ENCODE measurements around the gene TRRAP.

Gene TRRAP

DNA sequence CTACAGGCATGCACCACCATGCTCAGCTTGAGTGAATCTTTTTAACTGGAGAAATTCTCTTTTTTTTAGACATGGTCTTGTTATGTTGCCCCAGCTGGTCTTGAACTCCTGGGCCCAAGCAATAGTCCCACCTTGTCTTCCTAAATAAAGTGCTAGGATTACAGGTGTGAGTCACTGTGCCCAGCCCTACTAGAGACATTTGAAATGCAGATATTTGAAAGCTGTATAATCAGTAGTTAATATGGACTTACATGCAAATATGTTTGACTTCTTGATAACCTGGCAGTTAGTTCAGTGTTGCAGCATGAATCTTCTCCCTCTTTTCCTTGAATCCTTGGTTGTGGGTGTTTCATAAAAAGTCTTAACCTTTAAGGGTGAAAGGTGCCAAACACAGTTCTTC, 8.7 kb downstream of the TRRAP start:
- no peak for DNase-seq (ENCODE audit: insufficient read length, low spot score)
- no peak for FAIRE-seq

DNA sequence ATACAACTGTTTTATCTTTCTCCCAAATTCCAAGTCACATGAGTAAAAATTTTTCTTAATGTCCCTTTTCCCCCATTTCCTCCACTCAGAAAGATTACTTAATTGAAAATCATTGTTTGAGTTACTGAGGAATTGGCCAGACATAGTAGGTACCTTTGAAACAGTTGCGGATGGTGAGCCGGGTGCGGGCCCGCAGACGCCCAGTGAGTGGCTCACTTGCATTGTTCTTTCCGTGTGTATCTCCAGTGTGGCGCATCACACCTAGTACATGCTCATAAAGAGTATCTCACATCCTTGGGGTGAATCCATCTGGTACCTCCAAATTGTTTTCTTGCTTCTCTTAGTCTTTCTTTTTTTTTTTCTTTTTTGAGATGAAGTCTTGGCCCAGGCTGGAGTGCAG, 14.3 kb downstream of the TRRAP start:
- FAIRE-seq, result no peak
- DNase-seq (ENCODE audit: insufficient read length, low spot score), result no peak

DNA sequence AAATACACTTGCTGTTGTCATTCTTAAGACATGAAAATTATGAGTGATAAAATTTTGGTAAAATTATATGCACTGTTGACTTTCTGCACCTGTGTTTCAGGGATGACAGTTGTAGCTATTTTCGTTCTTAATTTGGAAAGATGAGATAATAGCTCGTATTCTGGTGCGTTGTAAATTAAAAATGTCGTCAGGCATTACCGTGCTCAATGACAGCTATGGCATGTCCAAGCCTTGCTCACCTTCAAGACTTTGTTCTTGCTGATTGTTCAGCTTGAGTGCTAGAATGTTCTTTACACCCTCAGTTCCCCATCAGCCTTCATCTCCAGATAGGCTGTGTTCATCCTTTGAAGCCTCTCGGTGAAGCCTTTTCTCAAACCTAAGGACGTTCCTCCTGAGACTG, 21.5 kb downstream of the TRRAP start:
- FAIRE-seq (no peak), DNase-seq (ENCODE audit: insufficient read length, low spot score) (no peak)

DNA sequence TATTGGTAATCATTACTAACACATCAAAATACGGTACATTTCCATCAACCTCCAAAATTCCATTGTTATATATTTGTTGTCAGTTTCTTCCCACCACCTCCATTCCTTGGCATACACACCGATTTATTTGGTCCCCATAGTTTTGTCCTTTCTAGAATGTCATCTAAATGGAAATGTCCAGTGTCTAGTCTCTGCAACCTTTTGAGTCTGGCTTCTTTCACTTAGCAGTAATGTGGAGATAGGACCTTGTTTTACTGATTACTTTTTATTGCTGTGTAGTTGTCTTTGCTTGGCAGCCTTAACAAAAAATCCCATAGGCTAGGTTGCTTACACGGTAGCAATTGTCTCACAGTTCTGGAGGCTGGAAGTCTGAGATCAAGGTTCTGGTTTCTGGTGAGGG, 22.5 kb downstream of the TRRAP start:
- DNase-seq (ENCODE audit: insufficient read length, low spot score) (no peak), FAIRE-seq (no peak)

DNA sequence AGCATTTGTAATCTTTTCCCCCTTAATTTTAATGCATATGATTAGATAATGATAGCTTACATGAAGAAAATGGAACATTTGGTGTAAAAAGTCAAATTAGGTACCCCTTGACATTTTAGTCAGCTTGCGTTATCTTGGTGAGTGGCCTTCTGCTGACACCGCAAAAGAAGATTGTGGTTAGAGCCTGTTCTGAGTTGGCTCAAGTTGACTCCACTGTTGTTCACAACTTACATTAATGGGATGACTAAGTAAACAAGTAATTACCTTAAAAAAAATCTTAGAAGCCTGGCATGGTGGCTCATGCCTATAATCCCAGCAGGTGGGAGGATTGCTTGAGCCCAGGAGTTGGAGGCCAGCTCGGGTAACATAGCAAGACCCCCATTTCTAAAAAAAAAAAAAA, 24.2 kb downstream of the TRRAP start:
- DNase-seq (ENCODE audit: insufficient read length, low spot score) (no peak), FAIRE-seq (no peak)

DNA sequence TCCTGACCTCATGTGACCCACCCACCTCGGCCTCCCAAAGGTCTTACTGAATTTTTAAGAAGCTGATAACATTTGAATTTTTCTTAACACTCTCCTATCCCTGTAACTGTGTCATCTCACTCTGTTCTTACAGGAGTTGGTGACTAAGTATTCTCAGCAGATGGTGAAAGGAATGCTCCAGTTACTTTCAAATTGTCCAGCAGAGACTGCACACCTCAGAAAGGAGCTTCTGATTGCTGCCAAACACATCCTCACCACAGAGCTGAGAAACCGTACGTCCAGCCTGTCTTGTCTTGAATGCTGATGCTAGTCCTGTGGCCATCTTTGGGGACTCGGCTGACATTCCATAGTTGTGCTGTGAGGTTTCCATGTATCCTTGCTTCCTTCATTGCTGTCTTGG, 24.9 kb downstream of the TRRAP start:
- DNase-seq (ENCODE audit: insufficient read length, low spot score), result no peak
- no peak for FAIRE-seq

DNA sequence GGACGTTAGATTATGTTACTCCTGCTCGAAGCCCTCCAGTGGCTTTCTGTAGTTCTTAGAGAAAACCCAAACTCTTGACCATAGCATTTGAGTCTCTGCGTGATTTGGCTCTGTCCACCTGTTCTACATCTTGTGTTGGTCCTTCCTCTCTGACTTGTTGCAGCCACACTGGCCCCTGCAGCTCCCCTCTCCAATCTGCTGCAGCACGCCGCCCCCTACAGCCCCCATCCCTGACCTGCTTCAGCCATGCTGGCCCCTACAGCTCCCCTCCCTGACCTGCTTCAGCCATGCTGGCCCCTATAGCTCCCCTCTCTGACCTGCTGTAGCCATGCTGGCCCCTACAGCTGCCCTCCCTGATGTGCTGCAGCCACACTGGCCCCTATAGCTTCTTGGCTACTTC, 29.2 kb downstream of the TRRAP start:
- DNase-seq (ENCODE audit: insufficient read length, low spot score), result no peak

DNA sequence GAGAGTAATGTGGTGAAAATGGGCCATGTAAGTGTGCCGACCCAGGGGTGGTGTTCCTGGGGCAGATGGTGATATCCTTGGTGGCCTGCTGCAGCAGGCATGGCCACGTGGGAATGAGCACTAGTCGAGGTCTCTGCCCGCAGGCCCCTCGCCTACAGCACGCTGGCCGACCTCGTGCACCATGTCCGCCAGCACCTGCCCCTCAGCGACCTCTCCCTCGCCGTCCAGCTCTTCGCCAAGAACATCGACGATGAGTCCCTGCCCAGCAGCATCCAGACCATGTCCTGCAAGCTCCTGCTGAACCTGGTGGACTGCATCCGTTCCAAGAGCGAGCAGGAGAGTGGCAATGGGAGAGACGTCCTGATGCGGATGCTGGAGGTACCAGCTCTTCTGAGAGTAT, 30.3 kb downstream of the TRRAP start:
- DNase-seq (ENCODE audit: insufficient read length, low spot score) (no peak), FAIRE-seq (no peak)

More for the DNA sequence above, 29.2 kb downstream of the TRRAP start:
- FAIRE-seq, result no peak

DNA sequence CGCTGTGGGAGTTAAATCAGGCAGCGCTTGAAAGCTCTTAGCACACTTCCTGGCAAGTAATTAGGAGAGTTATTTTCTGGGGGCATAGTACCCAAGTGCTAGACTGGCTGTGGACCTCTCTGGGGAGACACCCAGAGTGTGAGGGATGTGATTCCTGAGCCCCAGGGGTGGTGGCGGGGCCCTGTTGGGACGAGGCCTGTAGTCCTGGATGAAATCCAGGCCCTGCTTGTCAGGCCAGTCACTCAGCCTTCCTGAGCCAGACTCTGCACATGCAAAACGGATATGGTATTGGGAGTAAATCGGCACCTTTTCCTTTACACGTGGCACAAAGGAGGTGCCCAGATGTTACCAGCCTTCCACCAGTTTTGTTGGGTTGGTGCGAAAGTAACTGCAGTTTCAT, 31.2 kb downstream of the TRRAP start:
- FAIRE-seq (no peak), DNase-seq (ENCODE audit: insufficient read length, low spot score) (no peak)

DNA sequence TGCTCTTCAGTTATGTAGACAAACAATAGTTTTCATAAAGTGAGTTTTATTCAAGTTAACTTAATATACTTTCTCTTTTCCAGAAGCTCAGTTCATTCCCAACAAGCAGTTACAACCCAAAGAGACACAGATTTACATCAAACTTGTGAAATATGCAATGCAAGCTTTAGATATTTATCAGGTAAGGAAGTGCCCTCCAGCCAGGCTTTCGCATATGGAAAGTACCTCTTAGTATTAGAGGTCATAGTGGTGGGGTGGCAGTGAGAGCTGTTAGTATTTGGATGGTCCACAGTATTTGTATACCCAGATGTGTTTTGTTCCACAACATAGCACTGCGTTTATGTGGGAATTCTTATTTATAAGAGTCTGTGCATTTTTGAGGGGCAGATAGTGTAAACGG, 32.1 kb downstream of the TRRAP start:
- DNase-seq (ENCODE audit: insufficient read length, low spot score) (no peak), FAIRE-seq (no peak)

DNA sequence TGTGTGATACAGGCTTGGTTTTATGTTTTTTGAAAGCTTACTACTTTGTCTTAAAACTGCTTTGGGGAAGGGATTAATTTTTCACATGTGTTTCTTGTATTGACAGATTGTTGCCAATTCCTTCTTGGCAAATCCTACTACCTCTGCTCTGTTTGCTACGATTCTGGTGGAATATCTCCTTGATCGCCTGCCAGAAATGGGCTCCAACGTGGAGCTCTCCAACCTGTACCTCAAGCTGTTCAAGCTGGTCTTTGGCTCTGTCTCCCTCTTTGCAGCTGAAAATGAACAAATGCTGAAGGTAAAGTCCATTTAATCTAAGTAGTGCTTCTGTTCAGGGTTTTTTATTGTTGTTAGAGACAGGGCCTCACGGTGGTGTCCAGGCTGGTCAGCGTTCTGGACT, 33.6 kb downstream of the TRRAP start:
- FAIRE-seq (no peak), DNase-seq (ENCODE audit: insufficient read length, low spot score) (no peak)

DNA sequence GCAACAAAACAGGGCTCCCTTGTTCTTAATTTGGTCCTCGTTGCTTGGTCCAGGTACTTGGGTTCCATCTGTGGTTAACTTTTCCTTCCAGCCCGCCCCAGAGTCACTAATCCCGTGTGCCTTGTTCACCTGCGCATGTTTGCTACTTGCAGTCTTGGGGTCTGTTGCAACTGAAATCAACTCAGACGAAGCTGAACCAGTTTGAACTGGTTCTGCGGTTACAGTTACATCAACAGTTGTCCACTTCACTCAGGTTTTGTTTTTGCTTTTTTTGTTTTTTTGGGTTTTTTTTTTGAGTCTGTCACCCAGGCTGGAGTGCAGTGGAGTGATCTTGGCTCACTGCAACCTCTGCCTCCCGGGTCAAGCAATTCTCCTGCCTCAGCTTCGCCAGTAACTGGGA, 34.7 kb downstream of the TRRAP start:
- FAIRE-seq (no peak), DNase-seq (ENCODE audit: insufficient read length, low spot score) (no peak)

DNA sequence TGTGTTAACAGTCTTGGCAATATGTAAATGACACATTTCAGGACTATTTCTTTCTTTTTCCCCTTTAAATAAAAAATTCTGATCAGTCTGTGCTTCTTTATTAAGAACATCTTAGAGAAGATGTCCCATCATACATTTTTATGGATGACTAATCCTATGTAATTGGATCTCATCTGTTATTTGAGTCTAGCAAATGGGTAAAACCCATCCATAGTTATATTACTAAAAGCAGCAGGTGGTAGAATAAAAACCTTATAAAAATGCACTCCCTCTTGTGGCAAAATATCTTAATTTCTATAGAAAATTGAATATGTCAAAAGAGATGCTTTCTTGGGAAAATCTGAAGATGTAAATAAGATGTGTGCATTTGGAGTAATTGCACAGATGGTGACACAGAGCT, 35.3 kb downstream of the TRRAP start:
- no peak for DNase-seq (ENCODE audit: insufficient read length, low spot score)

DNA sequence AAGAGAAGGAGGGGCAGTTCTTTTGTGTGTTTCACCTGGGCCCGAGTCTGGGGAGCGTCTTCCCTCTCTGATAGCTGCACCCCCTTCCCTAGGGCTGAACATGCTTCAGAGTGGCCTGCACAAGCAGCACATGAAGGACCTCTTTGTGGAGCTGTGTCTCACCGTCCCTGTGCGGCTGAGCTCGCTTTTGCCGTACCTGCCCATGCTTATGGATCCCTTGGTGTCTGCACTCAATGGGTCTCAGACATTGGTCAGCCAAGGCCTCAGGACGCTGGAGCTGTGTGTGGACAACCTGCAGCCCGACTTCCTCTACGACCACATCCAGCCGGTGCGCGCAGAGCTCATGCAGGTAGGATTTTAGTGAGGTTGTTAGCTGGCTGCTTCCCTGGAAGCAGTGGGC, 39.0 kb downstream of the TRRAP start:
- DNase-seq (ENCODE audit: insufficient read length, low spot score), result no peak
- no peak for FAIRE-seq

More for the DNA sequence above, 35.3 kb downstream of the TRRAP start:
- FAIRE-seq, result no peak

DNA sequence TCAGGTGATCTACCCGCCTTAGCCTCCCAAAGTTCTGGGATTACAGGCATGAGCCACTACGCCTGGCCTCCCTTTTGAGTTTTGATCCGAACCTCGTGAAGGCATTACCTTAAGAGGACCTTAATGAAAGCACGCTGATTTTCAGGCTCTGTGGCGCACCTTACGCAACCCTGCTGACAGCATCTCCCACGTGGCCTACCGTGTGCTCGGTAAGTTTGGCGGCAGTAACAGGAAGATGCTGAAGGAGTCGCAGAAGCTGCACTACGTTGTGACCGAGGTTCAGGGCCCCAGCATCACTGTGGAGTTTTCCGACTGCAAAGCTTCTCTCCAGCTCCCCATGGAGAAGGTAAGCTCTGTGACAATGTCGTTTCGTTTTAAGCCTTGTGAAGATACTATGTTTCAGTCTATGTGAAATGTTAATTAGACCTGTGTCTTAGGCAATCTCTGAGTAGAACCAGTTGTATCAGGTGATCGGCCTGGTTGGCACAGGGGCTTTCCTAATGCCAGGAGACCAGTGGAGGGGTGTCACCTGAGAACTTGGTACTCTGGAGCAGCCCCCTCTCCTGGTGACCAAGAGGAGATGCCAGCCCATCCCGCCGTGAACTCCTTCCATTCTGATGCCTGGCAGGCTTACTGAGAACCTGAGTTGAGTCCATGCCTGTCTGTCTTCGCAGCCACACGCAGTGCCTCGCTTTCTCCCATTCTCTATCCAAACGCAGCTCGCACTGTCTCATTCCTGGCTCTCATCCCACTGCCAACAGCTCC, 43.5 kb downstream of the TRRAP start:
- FAIRE-seq (no peak), DNase-seq (ENCODE audit: insufficient read length, low spot score) (no peak)

DNA sequence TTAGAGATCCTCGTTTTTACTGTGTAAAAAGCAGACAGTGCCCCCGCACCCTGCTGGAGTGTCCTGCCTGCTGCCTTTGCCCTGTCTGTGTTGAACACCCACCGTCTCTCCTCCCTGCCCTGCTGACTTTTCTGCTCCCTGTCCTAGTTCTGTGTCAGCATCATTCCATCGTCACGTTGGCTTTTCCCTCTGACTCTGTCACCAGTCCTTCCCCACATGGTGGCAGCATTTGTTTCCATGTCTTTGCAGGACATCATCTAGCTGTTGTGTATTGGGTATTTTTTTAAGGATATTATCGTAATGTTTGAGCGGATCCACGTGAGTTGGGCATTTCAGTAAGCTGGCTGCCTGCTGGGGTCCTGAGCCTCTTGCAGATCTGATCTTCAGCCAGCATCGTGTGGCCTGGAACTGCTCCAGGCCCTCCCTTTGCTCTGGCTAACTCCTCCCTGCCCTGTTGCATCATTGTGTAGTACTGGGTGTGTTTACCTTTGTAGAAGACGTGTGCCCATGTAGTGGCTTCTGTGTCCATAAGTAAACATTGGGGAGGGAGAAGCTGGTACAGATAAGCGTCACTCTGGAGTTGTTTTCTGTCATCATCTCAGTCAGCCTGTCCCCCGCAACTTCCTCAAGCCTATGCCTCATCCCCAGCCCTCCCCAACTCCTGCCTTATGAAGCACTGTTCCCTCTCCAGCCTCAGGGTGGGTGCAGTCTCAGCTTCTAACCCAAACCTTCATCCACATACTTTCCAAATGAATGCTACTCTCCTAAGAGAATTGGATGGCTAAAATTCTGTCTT, 44.3 kb downstream of the TRRAP start:
- no peak for FAIRE-seq

DNA sequence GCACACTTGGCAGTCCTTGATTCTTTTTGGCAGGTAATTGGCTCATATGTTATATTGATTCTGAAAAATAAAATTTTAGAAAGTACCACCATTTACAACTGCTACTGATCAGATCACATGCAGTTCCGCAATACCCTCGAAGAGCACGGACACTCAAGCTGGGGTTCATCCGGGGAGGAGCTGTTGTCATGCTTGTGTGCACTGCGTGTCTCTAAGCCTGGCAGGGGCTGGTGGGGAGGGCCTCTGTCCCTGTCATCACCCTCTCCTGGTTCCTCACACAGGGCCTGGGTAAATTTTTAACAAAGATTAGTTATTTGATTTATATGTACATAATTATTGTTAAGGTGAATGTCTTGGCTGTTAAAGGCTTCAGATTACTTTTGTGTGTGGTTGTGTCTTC, 45.2 kb downstream of the TRRAP start:
- DNase-seq (ENCODE audit: insufficient read length, low spot score) (no peak), FAIRE-seq (no peak)

More for the DNA sequence above, 44.3 kb downstream of the TRRAP start:
- DNase-seq (ENCODE audit: insufficient read length, low spot score), result no peak

DNA sequence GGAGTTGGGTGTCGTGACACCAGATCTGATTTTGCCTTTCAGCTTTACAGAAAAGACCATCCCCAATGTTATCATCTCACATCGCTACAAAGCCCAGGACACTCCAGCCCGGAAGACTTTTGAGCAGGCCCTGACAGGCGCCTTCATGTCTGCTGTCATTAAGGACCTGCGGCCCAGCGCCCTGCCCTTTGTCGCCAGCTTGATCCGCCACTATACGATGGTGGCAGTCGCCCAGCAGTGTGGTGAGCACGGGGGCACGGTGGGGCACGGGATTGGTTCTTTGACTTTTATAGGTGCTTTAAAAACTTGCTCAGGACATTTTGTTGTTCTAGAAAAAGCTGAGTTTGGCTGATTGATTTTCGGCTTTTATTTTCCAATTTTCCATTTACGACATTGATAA, 48.8 kb downstream of the TRRAP start:
- no peak for FAIRE-seq

DNA sequence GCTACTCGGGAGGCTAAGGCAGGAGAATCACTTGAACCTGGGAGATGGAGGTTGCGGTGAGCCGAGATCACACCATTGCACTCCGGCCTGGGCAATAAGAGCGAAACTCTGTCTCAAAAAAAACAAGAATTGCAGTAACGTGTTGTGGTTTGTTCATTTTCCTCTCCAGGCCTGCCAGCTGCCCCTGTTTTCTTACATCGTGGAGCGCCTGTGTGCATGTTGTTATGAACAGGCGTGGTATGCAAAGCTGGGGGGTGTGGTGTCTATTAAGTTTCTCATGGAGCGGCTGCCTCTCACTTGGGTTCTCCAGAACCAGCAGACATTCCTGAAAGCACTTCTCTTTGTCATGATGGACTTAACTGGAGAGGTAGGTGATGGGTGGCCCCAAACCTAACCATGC, 52.1 kb downstream of the TRRAP start:
- DNase-seq (ENCODE audit: insufficient read length, low spot score), result no peak
- FAIRE-seq, result no peak

More for the DNA sequence above, 48.8 kb downstream of the TRRAP start:
- no peak for DNase-seq (ENCODE audit: insufficient read length, low spot score)

DNA sequence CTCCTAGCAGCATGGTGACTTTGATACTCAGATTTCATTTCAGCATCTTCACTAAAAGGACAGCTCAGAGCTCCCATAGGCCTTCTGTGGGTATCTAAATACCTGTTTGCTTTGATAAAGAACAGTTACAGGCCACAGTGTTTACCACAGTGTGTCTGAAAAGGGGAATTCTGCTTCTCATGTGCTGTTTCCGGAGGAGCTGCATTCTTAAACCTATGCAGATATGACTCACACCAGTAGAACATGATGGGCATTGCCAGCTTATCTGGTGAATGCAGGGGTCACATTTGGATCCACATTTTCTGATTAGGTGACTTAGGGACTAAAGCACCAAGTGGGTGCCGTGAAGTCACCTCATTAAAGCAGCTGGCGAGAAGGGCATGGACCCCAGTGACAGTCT, 52.6 kb downstream of the TRRAP start:
- no peak for FAIRE-seq

DNA sequence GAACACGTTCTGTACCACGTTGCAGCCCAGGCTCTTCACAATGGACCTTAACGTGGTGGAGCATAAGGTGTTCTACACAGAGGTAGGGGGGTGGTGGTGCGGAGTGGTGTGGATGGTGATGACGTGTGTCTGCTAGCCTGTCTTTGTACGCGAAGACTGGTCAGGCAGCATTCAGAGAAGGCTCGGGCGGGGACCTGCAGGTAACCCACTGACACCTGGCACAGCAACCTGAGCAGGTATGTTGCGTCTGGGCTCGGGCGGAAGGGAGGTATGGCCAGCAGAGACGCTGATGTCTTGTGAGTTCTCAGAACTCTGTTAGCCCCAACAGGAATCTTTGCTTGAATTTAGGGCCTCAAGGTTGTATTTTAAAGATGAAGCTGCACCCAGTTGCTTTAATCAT, 55.0 kb downstream of the TRRAP start:
- FAIRE-seq, result no peak

More for the DNA sequence above, 52.6 kb downstream of the TRRAP start:
- DNase-seq (ENCODE audit: insufficient read length, low spot score), result no peak

DNA sequence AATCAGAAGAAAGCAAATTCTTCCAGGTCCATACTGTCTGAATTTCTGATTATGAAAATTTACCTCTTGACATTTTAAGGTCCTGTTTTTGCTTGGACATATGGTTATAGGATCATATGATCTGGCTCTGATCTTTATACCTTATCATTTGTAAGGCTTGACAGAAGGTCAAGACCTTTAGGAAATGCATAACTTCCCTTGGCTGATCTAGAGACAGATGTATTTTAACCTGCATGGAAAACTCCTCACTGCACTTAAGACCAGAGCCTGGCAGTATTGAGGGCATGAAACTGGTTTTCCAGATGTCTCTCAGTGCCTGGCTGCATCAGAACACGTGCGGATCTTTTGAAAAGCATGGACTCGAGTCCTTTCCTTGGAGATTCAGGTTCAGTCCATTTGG, 55.9 kb downstream of the TRRAP start:
- no peak for DNase-seq (ENCODE audit: insufficient read length, low spot score)
- no peak for FAIRE-seq

More for the DNA sequence above, 55.0 kb downstream of the TRRAP start:
- no peak for DNase-seq (ENCODE audit: insufficient read length, low spot score)
